CD4-positive, CD25-positive, alpha-beta regulatory T cell (primary cell): ENCODE measurements around the gene NASP. TPM values are rescaled to one million over a fixed set of nuclear protein-coding genes. Genes with fewer than 3 reads are reported as not detected.
A peak's percentile ranks its signal among the peaks of the same experiment; 100 is the strongest.

Source experiments
- ATAC-seq, 2 donors: fragments of 150-1000 bp; cut with Tn5 transposase; one replicate each; pipeline ENCODE4 v1.10.0; 2021; ENCODE audit warnings: low read depth in 2 of 2, moderate number of reproducible peaks in 2 of 2, moderate library complexity in 1 of 2
- DNase-seq, 3 donors: peaks; one replicate each; pipeline versions ENCODE4 v3.0.0 to v3.0.0-alpha.2; 2012 to 2022; ENCODE audit warnings: mixed read lengths in 1 of 3
- H3K27ac ChIP-seq: one replicate; pipeline ENCODE4 v1.7.0; 2013; ENCODE audit warnings: mild to moderate bottlenecking, low read length; ENCODE audit not compliant: insufficient read depth, poor library complexity, severe bottlenecking
- H3K27me3 ChIP-seq: one replicate; pipeline ENCODE4 v1.7.0; 2013; ENCODE audit warnings: low read length; ENCODE audit not compliant: control insufficient read depth, insufficient read depth
- H3K36me3 ChIP-seq: one replicate; pipeline ENCODE4 v1.7.0; 2013; ENCODE audit warnings: mild to moderate bottlenecking, low read length, moderate library complexity; ENCODE audit not compliant: control insufficient read depth, insufficient read depth
- H3K4me1 ChIP-seq: 2 replicates; pipeline ENCODE4 v1.7.0; 2013; ENCODE audit warnings: mild to moderate bottlenecking, low read length; ENCODE audit not compliant: insufficient read depth, control insufficient read depth, poor library complexity, severe bottlenecking
- H3K4me3 ChIP-seq: one replicate; pipeline ENCODE4 v1.7.0; 2013; ENCODE audit warnings: low read depth, mild to moderate bottlenecking, low read length, moderate library complexity
- H3K9me3 ChIP-seq, 2 experiments: 1 replicate in 1 of 2; 2 replicates in 1 of 2; pipeline ENCODE4 v1.7.0; 2013; ENCODE audit warnings: low read length in 2 of 2, mild to moderate bottlenecking in 1 of 2, moderate library complexity in 1 of 2; ENCODE audit not compliant: control insufficient read depth in 2 of 2
- H3K27ac Mint-ChIP-seq, 3 donors: one replicate each; pipeline ENCODE4 v1.8.0; 2020 to 2022; ENCODE audit warnings: mild to moderate bottlenecking in 3 of 3, mixed read lengths in 3 of 3, moderate library complexity in 2 of 3
- H3K27me3 Mint-ChIP-seq: one replicate; pipeline ENCODE4 v1.8.0; 2022; ENCODE audit warnings: mild to moderate bottlenecking, mixed read lengths
- H3K36me3 Mint-ChIP-seq: one replicate; pipeline ENCODE4 v1.8.0; 2020; ENCODE audit warnings: mixed read lengths
- H3K4me1 Mint-ChIP-seq, 4 donors: one replicate each; pipeline ENCODE4 v1.8.0; 2020 to 2022; ENCODE audit warnings: mixed read lengths in 4 of 4, mild to moderate bottlenecking in 1 of 4
- H3K4me3 Mint-ChIP-seq, 4 donors: one replicate each; pipeline ENCODE4 v1.8.0; 2020 to 2022; ENCODE audit warnings: mild to moderate bottlenecking in 4 of 4, mixed read lengths in 4 of 4, moderate library complexity in 3 of 4
- H3K9me3 Mint-ChIP-seq, 7 donors: one replicate each; pipeline ENCODE4 v1.8.0; 2020 to 2022; ENCODE audit warnings: mixed read lengths in 7 of 7, mild to moderate bottlenecking in 3 of 7, moderate library complexity in 2 of 7
- polyA plus RNA-seq, 4 donors: library from polyadenylated mRNA; unstranded; fragments of 300-500 nt; fragmentation: Illumina TruSeq; gene quantifications; one replicate each; pipeline ENCODE4 v1.2.3, GENCODE V29; 2021
- total RNA-seq: library from RNA; stranded (reverse); gene quantifications from one replicate; pipeline ENCODE4 v1.2.3, GENCODE V29; 2022

The NASP gene
- total RNA-seq (147 TPM), polyA plus RNA-seq (10 to 100 TPM; 77.8 to 88.3 (median 80.7) TPM)

DNA sequence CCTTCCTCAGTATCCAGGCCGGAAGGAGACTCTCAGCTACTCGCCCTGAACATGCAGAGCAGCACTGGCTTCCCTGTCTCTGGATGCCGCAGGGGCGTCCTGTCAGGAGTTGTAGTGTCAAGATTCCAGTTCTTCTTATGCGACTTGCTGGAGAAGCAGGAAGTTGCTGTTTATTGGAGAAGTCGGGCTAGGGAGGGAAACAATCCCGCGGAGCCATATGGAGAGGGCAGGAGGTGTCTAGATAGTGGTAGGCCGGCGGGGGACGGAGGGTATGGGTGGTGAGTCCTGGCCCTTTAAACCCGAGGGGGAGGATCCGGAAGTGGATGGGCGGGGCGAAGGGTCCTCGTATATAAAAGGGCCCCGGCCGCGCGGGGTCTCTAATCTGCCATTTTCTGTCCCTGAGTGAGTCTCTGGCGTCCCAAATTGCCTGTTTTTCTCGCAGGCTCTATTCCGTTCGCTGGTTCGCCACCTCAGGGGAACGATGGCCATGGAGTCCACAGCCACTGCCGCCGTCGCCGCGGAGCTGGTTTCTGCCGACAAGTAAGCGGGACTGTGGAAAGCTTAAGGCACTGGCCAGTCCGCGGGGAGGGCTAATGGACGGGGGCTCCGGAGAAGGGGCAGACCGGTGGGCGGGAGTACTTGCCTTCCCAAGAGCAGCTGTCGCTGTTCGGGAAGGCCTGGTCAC lies at the start of gene NASP:
TSS of gene NASP (plus strand) at position 376 of the 685 bp plus-strand sequence. CDS start at position 482, 106 bp downstream.
- no peaks in the 10 kb centered on the region for H3K9me3 Mint-ChIP-seq
- peak within 1 kb of the TSS; percentile 91 for H3K27ac ChIP-seq
- peaks cover 9% of the 10 kb centered on the region for H3K27me3 Mint-ChIP-seq
- H3K4me3 Mint-ChIP-seq = peak within 1 kb of the TSS; percentile 97 to 100 (median 98)
- H3K4me1 Mint-ChIP-seq = peaks cover 6 to 41% (median 27%) of the 10 kb centered on the region in 4 donors
- H3K36me3 ChIP-seq = no peaks in the 10 kb centered on the region
- H3K4me1 ChIP-seq = peaks cover 27% of the 10 kb centered on the region
- H3K27me3 ChIP-seq = no peaks in the 10 kb centered on the region
- peak within 1 kb of the TSS; percentile 94 for H3K4me3 ChIP-seq
- DNase-seq = peak; percentile 84 to 94 (median 90)
- no peaks in the 10 kb centered on the region for H3K9me3 ChIP-seq
- no peaks in the 10 kb centered on the region for H3K36me3 Mint-ChIP-seq
- peak; percentile 62 to 66 for ATAC-seq
- H3K27ac Mint-ChIP-seq = peak within 1 kb of the TSS; percentile 93 to 99 (median 99)

DNA sequence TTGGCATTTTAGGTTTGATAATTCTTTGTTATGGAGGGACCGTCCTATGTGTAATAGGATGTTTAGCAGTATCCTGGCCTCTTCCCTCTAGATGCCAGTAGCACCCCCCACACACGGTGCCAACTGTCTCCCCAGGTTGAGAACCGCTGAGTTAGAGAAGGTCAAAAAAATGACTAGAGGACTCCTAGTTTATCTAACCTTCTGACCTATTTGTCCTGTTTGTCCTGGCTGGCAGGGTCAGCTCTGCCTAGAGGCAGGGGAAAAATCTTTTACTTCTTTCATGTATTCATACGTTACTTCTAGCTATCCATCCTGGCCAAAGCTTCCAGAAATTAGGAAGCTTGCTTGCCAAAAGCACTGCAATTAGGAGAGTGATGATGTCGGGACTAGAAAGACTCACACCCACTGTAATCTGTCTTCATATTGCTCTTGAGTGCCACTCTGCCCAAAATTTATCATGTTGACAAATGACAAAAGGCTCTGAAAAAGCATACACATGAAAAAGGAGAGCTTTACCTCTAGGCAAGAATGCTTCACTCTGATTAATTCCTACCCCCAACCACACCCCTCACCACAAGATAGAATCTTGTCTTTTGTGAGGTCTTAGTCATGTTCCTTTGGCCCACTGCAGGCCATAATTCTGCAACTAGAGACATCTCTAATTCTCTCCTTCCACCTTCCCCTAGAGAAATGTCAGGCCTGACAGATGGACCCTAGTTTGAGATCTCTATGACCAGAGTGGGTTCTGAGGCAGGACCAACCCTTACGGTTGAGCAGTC lies 47.7 kb upstream of the NASP start:
- no peaks in the 10 kb centered on the region for H3K4me1 ChIP-seq
- ATAC-seq = no peak
- no peaks in the 10 kb centered on the region for H3K36me3 Mint-ChIP-seq

DNA sequence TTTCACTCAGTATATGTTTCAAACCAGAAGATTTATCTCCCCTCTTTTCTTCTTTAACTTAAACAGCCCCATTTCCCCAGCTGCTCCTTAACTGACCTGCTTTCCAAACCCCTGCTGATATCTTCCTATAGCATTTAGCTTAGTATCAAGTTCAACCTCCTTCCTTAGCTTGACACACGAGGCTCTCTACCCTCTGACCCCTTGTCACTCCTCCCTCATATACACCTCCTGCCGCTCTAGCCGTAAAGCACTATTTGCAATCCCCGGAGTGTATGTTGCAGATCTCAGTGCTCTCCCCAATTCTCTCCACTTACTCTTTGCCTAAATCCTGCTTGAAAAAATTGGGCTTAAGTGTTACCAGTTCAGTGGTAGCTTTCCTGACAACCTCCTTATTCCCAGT lies 47.0 kb upstream of the NASP start:
- Mint-ChIP-seq H3K27ac (no peak overlapping the region), H3K36me3 (no peaks in the 10 kb centered on the region), H3K27me3 (no peaks in the 10 kb centered on the region)

More for the DNA sequence above, 47.7 kb upstream of the NASP start:
- Histone ChIP-seq H3K36me3 (no peaks in the 10 kb centered on the region), H3K9me3 (no peaks in the 10 kb centered on the region), H3K4me3 (no peak overlapping the region), H3K27ac (no peak overlapping the region), H3K27me3 (no peaks in the 10 kb centered on the region)
- H3K4me3 Mint-ChIP-seq = no peak overlapping the region
- no peak overlapping the region for H3K27ac Mint-ChIP-seq
- peaks cover 0 to 1% (median 0%) of the 10 kb centered on the region in 7 donors for H3K9me3 Mint-ChIP-seq
- H3K4me1 Mint-ChIP-seq = peaks cover 3 to 9% (median 4%) of the 10 kb centered on the region in 4 donors
- no peaks in the 10 kb centered on the region for H3K27me3 Mint-ChIP-seq
- DNase-seq = no peak

DNA sequence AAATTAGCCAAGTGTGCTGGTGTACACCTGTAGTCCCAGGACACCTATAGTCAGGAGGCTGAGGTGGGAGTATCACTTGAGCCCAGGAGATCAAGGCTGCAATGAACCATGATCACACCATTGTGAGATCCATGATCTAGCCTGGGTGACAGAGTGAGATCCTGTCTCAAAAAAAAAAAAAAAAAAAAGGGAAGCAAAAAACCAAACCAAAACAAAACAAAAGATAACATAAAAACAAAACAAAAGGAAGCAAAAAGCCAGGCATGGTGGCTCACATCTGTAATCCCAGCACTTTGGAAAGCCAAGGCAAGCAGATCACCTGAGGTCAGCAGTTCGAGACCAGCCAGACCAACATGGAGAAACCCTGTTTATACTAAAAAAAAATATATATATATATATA lies 42.6 kb upstream of the NASP start:
- Histone ChIP-seq H3K36me3 (no peaks in the 10 kb centered on the region), H3K27me3 (no peaks in the 10 kb centered on the region), H3K27ac (no peak overlapping the region), H3K4me1 (peaks cover 19% of the 10 kb centered on the region), H3K4me3 (no peak overlapping the region), H3K9me3 (no peaks in the 10 kb centered on the region)
- Mint-ChIP-seq H3K36me3 (no peaks in the 10 kb centered on the region), H3K9me3 (peaks cover 0 to 1% (median 0%) of the 10 kb centered on the region in 7 donors), H3K27me3 (no peaks in the 10 kb centered on the region), H3K4me1 (peaks cover 21 to 30% (median 25%) of the 10 kb centered on the region in 4 donors), H3K27ac (peak overlapping the region in 1 of 3 donors; percentile 84), H3K4me3 (no peak overlapping the region)
- ATAC-seq (no peak), DNase-seq (no peak)

More for the DNA sequence above, 47.0 kb upstream of the NASP start:
- Histone ChIP-seq H3K36me3 (no peaks in the 10 kb centered on the region), H3K9me3 (no peaks in the 10 kb centered on the region), H3K27ac (no peak overlapping the region), H3K4me3 (no peak overlapping the region), H3K27me3 (no peaks in the 10 kb centered on the region), H3K4me1 (no peaks in the 10 kb centered on the region)
- Mint-ChIP-seq H3K4me1 (peaks cover 3 to 9% (median 4%) of the 10 kb centered on the region in 4 donors), H3K4me3 (no peak overlapping the region), H3K9me3 (peaks cover 0 to 1% (median 0%) of the 10 kb centered on the region in 7 donors)
- no peak for DNase-seq
- no peak for ATAC-seq

DNA sequence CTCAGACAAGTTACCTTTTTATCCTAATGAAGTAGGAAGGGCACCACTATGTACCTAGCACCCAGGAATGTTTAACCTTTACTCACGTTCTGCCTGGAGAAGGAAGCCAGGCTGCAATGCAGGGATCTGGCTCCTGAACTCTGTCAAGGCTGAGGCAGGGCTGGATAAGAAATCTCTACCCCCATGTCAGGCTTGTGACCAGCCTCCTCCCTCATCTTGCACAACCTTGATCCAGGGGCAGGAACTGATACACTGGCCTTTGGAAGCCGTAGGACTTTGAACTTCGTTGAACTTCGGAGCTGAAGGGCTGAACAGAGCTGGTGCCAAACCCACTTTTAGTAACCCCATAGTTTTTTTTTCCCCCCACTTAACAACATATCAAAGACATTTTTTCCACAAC lies 41.2 kb upstream of the NASP start:
- no peak overlapping the region for H3K27ac ChIP-seq
- no peak overlapping the region for H3K4me3 Mint-ChIP-seq

DNA sequence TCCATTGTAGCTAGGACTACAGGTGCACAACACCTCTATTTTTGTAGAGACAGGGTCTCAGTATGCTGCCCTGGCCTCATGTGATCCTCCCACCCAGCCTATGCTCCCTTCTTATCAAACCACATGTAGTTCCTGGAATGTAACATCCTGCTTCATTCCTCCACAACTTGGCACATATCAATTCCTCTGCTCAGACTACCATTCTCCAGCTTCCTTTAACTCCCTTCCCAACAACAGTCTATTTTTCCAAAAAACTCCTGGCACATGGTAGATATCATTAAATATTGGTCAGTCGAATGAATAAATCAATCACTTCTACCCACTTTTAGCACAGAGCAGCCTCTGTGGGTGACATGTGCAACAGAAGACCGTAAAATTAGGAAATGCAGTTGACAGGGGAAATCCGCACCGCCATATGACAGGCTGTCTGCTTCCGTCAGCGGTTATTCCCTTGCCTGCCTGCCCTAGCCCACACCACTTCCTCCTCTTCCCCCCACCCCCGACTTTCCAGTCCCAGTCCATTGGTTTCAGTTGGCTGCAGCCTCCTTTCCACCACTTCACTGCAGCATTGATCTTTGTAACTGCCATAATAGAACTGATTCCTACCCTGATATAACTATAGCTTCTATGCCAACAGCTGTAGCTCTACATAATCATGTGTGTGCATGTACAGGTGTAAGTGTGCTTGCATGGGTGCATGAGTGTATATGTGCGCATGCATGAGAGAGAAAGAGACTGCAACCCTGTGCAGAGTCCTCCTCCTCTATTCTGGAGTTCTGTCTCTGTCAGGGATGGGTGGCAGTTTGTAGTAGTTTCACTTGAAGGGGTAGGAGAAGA lies 40.0 kb upstream of the NASP start:
- no peaks in the 10 kb centered on the region for H3K36me3 Mint-ChIP-seq
- peaks cover 21 to 28% (median 22%) of the 10 kb centered on the region in 4 donors for H3K4me1 Mint-ChIP-seq
- DNase-seq (peak; percentile 49 to 71 (median 60)), ATAC-seq (peak; percentile 88 to 93)
- no peaks in the 10 kb centered on the region for H3K36me3 ChIP-seq
- peaks cover 0 to 1% (median 0%) of the 10 kb centered on the region in 7 donors for H3K9me3 Mint-ChIP-seq
- no peaks in the 10 kb centered on the region for H3K27me3 ChIP-seq
- peak overlapping the region in 2 of 3 donors; percentile 77 to 81 for H3K27ac Mint-ChIP-seq
- peak overlapping the region; percentile 45 to 77 (median 69) for H3K4me3 Mint-ChIP-seq
- H3K27ac ChIP-seq = peak overlapping the region; percentile 70
- no peaks in the 10 kb centered on the region for H3K27me3 Mint-ChIP-seq
- H3K9me3 ChIP-seq = no peaks in the 10 kb centered on the region
- H3K4me1 ChIP-seq = peaks cover 19% of the 10 kb centered on the region
- peak overlapping the region; percentile 70 for H3K4me3 ChIP-seq

More for the DNA sequence above, 41.2 kb upstream of the NASP start:
- Histone ChIP-seq H3K4me3 (no peak overlapping the region), H3K27me3 (no peaks in the 10 kb centered on the region), H3K9me3 (no peaks in the 10 kb centered on the region), H3K36me3 (no peaks in the 10 kb centered on the region), H3K4me1 (peaks cover 19% of the 10 kb centered on the region)
- peaks cover 0 to 1% (median 0%) of the 10 kb centered on the region in 7 donors for H3K9me3 Mint-ChIP-seq
- ATAC-seq (no peak), DNase-seq (no peak)
- no peaks in the 10 kb centered on the region for H3K36me3 Mint-ChIP-seq
- H3K27me3 Mint-ChIP-seq = no peaks in the 10 kb centered on the region
- peak overlapping the region in 1 of 3 donors; percentile 52 for H3K27ac Mint-ChIP-seq
- peaks cover 21 to 28% (median 22%) of the 10 kb centered on the region in 4 donors for H3K4me1 Mint-ChIP-seq

GRCh38 chr1:45544530-45544929 lies 39.3 kb upstream of the NASP start:
- Histone ChIP-seq H3K4me3 (peak overlapping the region; percentile 70), H3K9me3 (no peaks in the 10 kb centered on the region), H3K27me3 (no peaks in the 10 kb centered on the region), H3K4me1 (peaks cover 19% of the 10 kb centered on the region), H3K36me3 (no peaks in the 10 kb centered on the region), H3K27ac (no peak overlapping the region)
- no peaks in the 10 kb centered on the region for H3K36me3 Mint-ChIP-seq
- H3K4me1 Mint-ChIP-seq = peaks cover 21 to 28% (median 22%) of the 10 kb centered on the region in 4 donors
- H3K9me3 Mint-ChIP-seq = peaks cover 0 to 1% (median 0%) of the 10 kb centered on the region in 7 donors
- ATAC-seq (no peak), DNase-seq (no peak)
- no peaks in the 10 kb centered on the region for H3K27me3 Mint-ChIP-seq
- no peak overlapping the region for H3K27ac Mint-ChIP-seq
- peak overlapping the region in 1 of 4 donors; percentile 77 for H3K4me3 Mint-ChIP-seq
